NOMO-1 treated with DMSO at 0.1 percent for 48 hours (cell line): ENCODE data around the gene HTRA1.
A peak's percentile ranks its signal among the peaks of the same experiment; 100 is the strongest.

ENCODE experiments used
- DNase-seq: peaks from one replicate; lab custom pipeline; 2025; ENCODE audit not compliant: unreplicated experiment; lab: John Stamatoyannopoulos, UW

The HTRA1 gene

GRCh38 chr10:122454603-122455080 is 6.7 kb upstream of the HTRA1 start, which contains the start of gene ARMS2:
Gene ARMS2, plus strand, starts transcription at chr10:122454653. Its CDS starts 75 bp downstream, at chr10:122454728.
- no peak for DNase-seq

GRCh38 chr10:122455376-122456079 is 5.8 kb upstream of the HTRA1 start:
- DNase-seq: no peak

- no peak for DNase-seq
These were observed 3.4 kb upstream of the HTRA1 start for GRCh38 chr10:122457934-122458333.

GRCh38 chr10:122458693-122459092 is 2.7 kb upstream of the HTRA1 start:
- no peak for DNase-seq

GRCh38 chr10:122459561-122460273 is 1.6 kb upstream of the HTRA1 start:
- DNase-seq: no peak

- DNase-seq: no peak
These were observed 461 bp upstream of the HTRA1 start for GRCh38 chr10:122460891-122461293.

- no peak for DNase-seq
These were observed 578 bp downstream of the HTRA1 start for GRCh38 chr10:122461729-122462532.

- DNase-seq: no peak
These were observed 1.4 kb downstream of the HTRA1 start for GRCh38 chr10:122462533-122463465.

- DNase-seq: no peak
These were observed 2.3 kb downstream of the HTRA1 start for GRCh38 chr10:122463466-122464249.

GRCh38 chr10:122464250-122464510 is 2.8 kb downstream of the HTRA1 start:
- DNase-seq: no peak

GRCh38 chr10:122464586-122464985 is 3.2 kb downstream of the HTRA1 start:
- DNase-seq: no peak

GRCh38 chr10:122465401-122466040 is 4.2 kb downstream of the HTRA1 start:
- no peak for DNase-seq

GRCh38 chr10:122466951-122467381 is 5.6 kb downstream of the HTRA1 start:
- peak; percentile 62 for DNase-seq

- no peak for DNase-seq
These were observed 6.3 kb downstream of the HTRA1 start for GRCh38 chr10:122467701-122468100.

GRCh38 chr10:122468307-122468925 is 7.1 kb downstream of the HTRA1 start:
- no peak for DNase-seq

GRCh38 chr10:122468926-122469781 is 7.8 kb downstream of the HTRA1 start:
- peak; percentile 94 for DNase-seq

GRCh38 chr10:122469848-122470247 is 8.5 kb downstream of the HTRA1 start:
- DNase-seq: no peak
